CD4-positive, alpha-beta T cell treated with Interferon alpha-2 for 1 hour (primary cell): ENCODE measurements around the gene SIK3.

ENCODE experiments used
- DNase-seq, 2 donors: peaks; one replicate each; pipeline ENCODE4 v3.0.0-alpha.2; 2020 to 2022

SIK3 gene

GRCh38 chr11:117002639-117003299 lies 95.5 kb downstream of the SIK3 start:
- DNase-seq: peak; percentile 9 to 47

- no peak for DNase-seq
Observed at GRCh38 chr11:117000014-117000737, 98.1 kb downstream of the SIK3 start.

- DNase-seq: no peak
Observed at GRCh38 chr11:116997071-116997470, 101.2 kb downstream of the SIK3 start.

- no peak for DNase-seq
Observed at GRCh38 chr11:116994195-116994594, 104.0 kb downstream of the SIK3 start.

- peak; percentile 62 for DNase-seq
Observed at GRCh38 chr11:116993599-116993998, 104.6 kb downstream of the SIK3 start.

- no peak for DNase-seq
Observed at GRCh38 chr11:116991491-116991890, 106.7 kb downstream of the SIK3 start.

GRCh38 chr11:116990811-116991210 lies 107.4 kb downstream of the SIK3 start:
- DNase-seq: no peak

GRCh38 chr11:116990061-116990473 lies 108.2 kb downstream of the SIK3 start:
- DNase-seq: no peak

GRCh38 chr11:116989184-116989583 lies 109.0 kb downstream of the SIK3 start:
- DNase-seq: no peak

- peak; percentile 28 to 34 for DNase-seq
Observed at GRCh38 chr11:116986521-116987105, 111.6 kb downstream of the SIK3 start.

GRCh38 chr11:116984589-116984988 lies 113.6 kb downstream of the SIK3 start:
- no peak for DNase-seq

GRCh38 chr11:116984186-116984585 lies 114.0 kb downstream of the SIK3 start:
- DNase-seq: no peak

- peak in 1 of 2 donors; percentile 14 for DNase-seq
Observed at GRCh38 chr11:116981266-116981885, 116.9 kb downstream of the SIK3 start.

- peak; percentile 33 to 52 for DNase-seq
Observed at GRCh38 chr11:116980136-116980793, 118.0 kb downstream of the SIK3 start.

- DNase-seq: no peak
Observed at GRCh38 chr11:116976941-116977570, 121.2 kb downstream of the SIK3 start.

GRCh38 chr11:116975661-116976060 lies 122.6 kb downstream of the SIK3 start:
- DNase-seq: no peak

- DNase-seq: no peak
Observed at GRCh38 chr11:116973270-116973669, 125.0 kb downstream of the SIK3 start.

- no peak for DNase-seq
Observed at GRCh38 chr11:116972691-116973090, 125.5 kb downstream of the SIK3 start.

GRCh38 chr11:116970485-116971292 lies 127.5 kb downstream of the SIK3 start:
- DNase-seq: no peak

- DNase-seq: no peak
Observed at GRCh38 chr11:116969694-116970093, 128.5 kb downstream of the SIK3 start.

- DNase-seq: no peak
Observed at GRCh38 chr11:116964269-116964668, 134.0 kb downstream of the SIK3 start.

- no peak for DNase-seq
Observed at GRCh38 chr11:116963813-116964212, 134.4 kb downstream of the SIK3 start.
